Measurements from ENCODE around the gene REPS1. TPM values are rescaled to one million over a fixed set of nuclear protein-coding genes. Genes with fewer than 3 reads are reported as not detected.
A peak's percentile ranks its signal among the peaks of the same experiment; 100 is the strongest.

REPS1 gene
- total RNA-seq, 1 experiment from 2014 or later = 65.3 TPM

DNA sequence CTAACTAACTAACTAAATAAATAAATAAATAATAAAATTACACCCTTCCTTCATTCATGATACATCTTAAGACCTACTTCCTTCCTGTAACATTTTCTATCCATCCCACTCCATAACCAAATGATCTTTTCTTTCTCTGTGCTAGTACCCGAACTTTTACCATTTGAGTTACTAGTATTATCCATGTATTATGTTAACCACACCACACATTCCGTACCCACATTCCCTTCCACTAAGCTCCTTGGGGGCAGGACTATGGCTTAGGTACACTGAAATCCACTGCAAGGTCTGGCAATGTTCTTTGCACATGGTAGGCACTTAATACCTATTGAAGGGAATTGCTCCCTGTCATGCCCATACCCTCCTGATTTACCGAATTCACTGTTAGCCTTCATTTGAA is 24.9 kb downstream of the REPS1 start:
- no TSS peak for BruUV-seq (replicated peaks)
- intact Hi-C loops (cut with micrococcal nuclease) = no loop called here
- no peaks in the 10 kb centered on the region for H3K9me3 Mint-ChIP-seq (ENCODE audit: unreplicated experiment)
- no peaks in the 10 kb centered on the region for H3K36me3 Mint-ChIP-seq (ENCODE audit: insufficient read depth, unreplicated experiment)
- H3K27ac Mint-ChIP-seq (ENCODE audit: low read depth, unreplicated experiment) = no peak overlapping the region
- CTCF ChIA-PET = no interaction called here
- POLR2A ChIA-PET = no interaction called here
- TF ChIP-seq, protein P1, sequence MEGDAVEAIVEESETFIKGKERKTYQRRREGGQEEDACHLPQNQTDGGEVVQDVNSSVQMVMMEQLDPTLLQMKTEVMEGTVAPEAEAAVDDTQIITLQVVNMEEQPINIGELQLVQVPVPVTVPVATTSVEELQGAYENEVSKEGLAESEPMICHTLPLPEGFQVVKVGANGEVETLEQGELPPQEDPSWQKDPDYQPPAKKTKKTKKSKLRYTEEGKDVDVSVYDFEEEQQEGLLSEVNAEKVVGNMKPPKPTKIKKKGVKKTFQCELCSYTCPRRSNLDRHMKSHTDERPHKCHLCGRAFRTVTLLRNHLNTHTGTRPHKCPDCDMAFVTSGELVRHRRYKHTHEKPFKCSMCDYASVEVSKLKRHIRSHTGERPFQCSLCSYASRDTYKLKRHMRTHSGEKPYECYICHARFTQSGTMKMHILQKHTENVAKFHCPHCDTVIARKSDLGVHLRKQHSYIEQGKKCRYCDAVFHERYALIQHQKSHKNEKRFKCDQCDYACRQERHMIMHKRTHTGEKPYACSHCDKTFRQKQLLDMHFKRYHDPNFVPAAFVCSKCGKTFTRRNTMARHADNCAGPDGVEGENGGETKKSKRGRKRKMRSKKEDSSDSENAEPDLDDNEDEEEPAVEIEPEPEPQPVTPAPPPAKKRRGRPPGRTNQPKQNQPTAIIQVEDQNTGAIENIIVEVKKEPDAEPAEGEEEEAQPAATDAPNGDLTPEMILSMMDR (IDR thresholded peaks at IDR 0.05; ENCODE audit: unreplicated experiment) = no peak
- H3K4me3 Mint-ChIP-seq (ENCODE audit: unreplicated experiment) = no peak overlapping the region
- H3K27me3 Mint-ChIP-seq (ENCODE audit: insufficient read depth, unreplicated experiment) = no peaks in the 10 kb centered on the region
- no peak for DNase-seq (ENCODE audit: unreplicated experiment)
- H3K4me1 Mint-ChIP-seq (ENCODE audit: insufficient read depth, unreplicated experiment) = peaks cover 15% of the 10 kb centered on the region

- Mint-ChIP-seq H3K27me3 (ENCODE audit: insufficient read depth, unreplicated experiment) (no peaks in the 10 kb centered on the region), H3K9me3 (ENCODE audit: unreplicated experiment) (no peaks in the 10 kb centered on the region), H3K27ac (ENCODE audit: low read depth, unreplicated experiment) (peak overlapping the region; percentile 25), H3K36me3 (ENCODE audit: insufficient read depth, unreplicated experiment) (no peaks in the 10 kb centered on the region), H3K4me3 (ENCODE audit: unreplicated experiment) (no peak overlapping the region), H3K4me1 (ENCODE audit: insufficient read depth, unreplicated experiment) (peaks cover 29% of the 10 kb centered on the region)
- intact Hi-C loops (cut with micrococcal nuclease) = no loop called here
- TF ChIP-seq, protein P1 (IDR thresholded peaks at IDR 0.05; ENCODE audit: unreplicated experiment) = no peak
- POLR2A ChIA-PET = interaction anchor here (1.7 to 2.5 kb wide), 2 partner anchors 11 to 15 kb away, joined by 3 to 11 read pairs; no protein-coding TSS in a partner anchor
- no TSS peak for BruUV-seq (replicated peaks)
- CTCF ChIA-PET = no interaction called here
- no peak for DNase-seq (ENCODE audit: unreplicated experiment)
Measured at GRCh38 chr6:138959521-138959920, 28.5 kb downstream of the REPS1 start.

- H3K27me3 Mint-ChIP-seq (ENCODE audit: insufficient read depth, unreplicated experiment) = no peaks in the 10 kb centered on the region
- DNase-seq (ENCODE audit: unreplicated experiment) = no peak
- ChIA-PET POLR2A (interaction anchor here (2.5 kb wide), 1 partner anchor 12 kb away, joined by 11 read pairs; no protein-coding TSS in a partner anchor), CTCF (no interaction called here)
- H3K4me1 Mint-ChIP-seq (ENCODE audit: insufficient read depth, unreplicated experiment) = peaks cover 35% of the 10 kb centered on the region
- no peaks in the 10 kb centered on the region for H3K36me3 Mint-ChIP-seq (ENCODE audit: insufficient read depth, unreplicated experiment)
- intact Hi-C loops (cut with micrococcal nuclease) = no loop called here
- no TSS peak for BruUV-seq (replicated peaks)
- H3K4me3 Mint-ChIP-seq (ENCODE audit: unreplicated experiment) = no peak overlapping the region
- H3K27ac Mint-ChIP-seq (ENCODE audit: low read depth, unreplicated experiment) = no peak overlapping the region
- TF ChIP-seq, protein P1 (IDR thresholded peaks at IDR 0.05; ENCODE audit: unreplicated experiment) = no peak
- H3K9me3 Mint-ChIP-seq (ENCODE audit: unreplicated experiment) = peaks cover 7% of the 10 kb centered on the region
Measured at GRCh38 chr6:138958595-138958994, 29.5 kb downstream of the REPS1 start.

- intact Hi-C loops (cut with micrococcal nuclease) = no loop called here
- no peak overlapping the region for H3K27ac Mint-ChIP-seq (ENCODE audit: low read depth, unreplicated experiment)
- H3K4me1 Mint-ChIP-seq (ENCODE audit: insufficient read depth, unreplicated experiment) = peaks cover 35% of the 10 kb centered on the region
Measured at GRCh38 chr6:138957903-138958302, 30.1 kb downstream of the REPS1 start.

More at GRCh38 chr6:138957903-138958302, 30.1 kb downstream of the REPS1 start:
- no peak for DNase-seq (ENCODE audit: unreplicated experiment)
- ChIA-PET POLR2A (interaction anchor here (1.6 to 2.3 kb wide), 3 partner anchors 10 to 14 kb away, joined by 4 to 15 read pairs (median 5); no protein-coding TSS in a partner anchor), CTCF (no interaction called here)
- BruUV-seq (replicated peaks) = no TSS peak
- no peaks in the 10 kb centered on the region for H3K36me3 Mint-ChIP-seq (ENCODE audit: insufficient read depth, unreplicated experiment)
- no peak overlapping the region for H3K4me3 Mint-ChIP-seq (ENCODE audit: unreplicated experiment)
- H3K9me3 Mint-ChIP-seq (ENCODE audit: unreplicated experiment) = peaks cover 7% of the 10 kb centered on the region
- TF ChIP-seq, protein P1 (IDR thresholded peaks at IDR 0.05; ENCODE audit: unreplicated experiment) = no peak
- H3K27me3 Mint-ChIP-seq (ENCODE audit: insufficient read depth, unreplicated experiment) = no peaks in the 10 kb centered on the region
